IMR-90 (cell line): ENCODE results near the gene RAB38. TPM values are rescaled to one million over a fixed set of nuclear protein-coding genes. Genes with fewer than 3 reads are reported as not detected.

ENCODE experiments used
- ATAC-seq: fragments of 200-7000 bp; cut with Tn5 transposase; 2 replicates; pipeline ENCODE4 v1.9.1; 2020; ENCODE audit warnings: low read depth, mild to moderate bottlenecking, moderate library complexity
- BruUV-seq: library from RNA; stranded (reverse); fragments of 400-500 nt; replicated peaks from 2 replicates; lab custom pipeline; 2021; lab: Mats Ljungman, UMichigan
- CTCF ChIA-PET: fragments of 300-600 bp; formaldehyde crosslinking; extraction: SDS; loops from one replicate; lab custom pipeline; 2021; ENCODE audit warnings: antibody characterized with exemption; lab: Yijun Ruan, JAX
- POLR2A ChIA-PET: fragments of 300-600 bp; sonication (Branson Sonifier 250); formaldehyde crosslinking; loops from one replicate; lab custom pipeline; 2022; ENCODE audit warnings: antibody characterized with exemption; ENCODE audit not compliant: unreplicated experiment; lab: Charles Lee
- DNase-seq: peaks from one replicate; pipeline ENCODE4 v3.0.0; 2013
- H2AFZ ChIP-seq: replicated peaks from 2 replicates; pipeline ENCODE3; 2013; ENCODE audit warnings: low read length, mild to moderate bottlenecking; ENCODE audit not compliant: poor library complexity
- H2AK5ac ChIP-seq: 2 replicates; pipeline ENCODE4 v1.6.1; 2013; ENCODE audit warnings: low read depth, low read length, inconsistent platforms
- H2AK9ac ChIP-seq: replicated peaks from 2 replicates; pipeline ENCODE3; 2013; ENCODE audit warnings: mild to moderate bottlenecking, low read depth, low read length, moderate library complexity; ENCODE audit not compliant: poor library complexity
- H2BK120ac ChIP-seq: 2 replicates; pipeline ENCODE4 v1.6.1; 2013; ENCODE audit warnings: low read depth, low read length, inconsistent platforms
- H2BK15ac ChIP-seq: 3 replicates; pipeline ENCODE4 v1.6.1; 2013; ENCODE audit warnings: low read depth, low read length, inconsistent platforms
- H2BK20ac ChIP-seq: 2 replicates; pipeline ENCODE4 v1.6.1; 2013; ENCODE audit warnings: low read depth, mild to moderate bottlenecking, inconsistent platforms, low read length, moderate library complexity
- H2BK5ac ChIP-seq: 2 replicates; pipeline ENCODE4 v1.6.1; 2013; ENCODE audit warnings: mild to moderate bottlenecking, low read depth, low read length, inconsistent platforms; ENCODE audit not compliant: poor library complexity, severe bottlenecking
- H3K14ac ChIP-seq: replicated peaks from 2 replicates; pipeline ENCODE4 v1.6.1; 2013; ENCODE audit warnings: low read depth, low read length, inconsistent platforms
- H3K18ac ChIP-seq: 2 replicates; pipeline ENCODE4 v1.6.1; 2013; ENCODE audit warnings: low read depth, low read length, control low read depth
- H3K23ac ChIP-seq: 2 replicates; pipeline ENCODE4 v1.6.1; 2013; ENCODE audit warnings: low read depth, low read length, inconsistent platforms
- H3K27ac ChIP-seq: 2 replicates; pipeline ENCODE4 v1.5.1; 2013; ENCODE audit warnings: mild to moderate bottlenecking, control low read depth, low read length; ENCODE audit not compliant: insufficient read depth
- H3K27me3 ChIP-seq: 2 replicates; pipeline ENCODE4 v1.6.1; 2013; ENCODE audit warnings: low read length; ENCODE audit not compliant: control insufficient read depth, insufficient read depth
- H3K36me3 ChIP-seq: 2 replicates; pipeline ENCODE4 v1.6.1; 2013; ENCODE audit warnings: low read length, mixed read lengths; ENCODE audit not compliant: control insufficient read depth, insufficient read depth
- H3K4ac ChIP-seq: 2 replicates; pipeline ENCODE4 v1.6.1; 2013; ENCODE audit warnings: low read depth, low read length, inconsistent platforms
- H3K4me1 ChIP-seq: 2 replicates; pipeline ENCODE4 v1.6.1; 2013; ENCODE audit warnings: low read length, mixed read lengths; ENCODE audit not compliant: control insufficient read depth, insufficient read depth
- H3K4me2 ChIP-seq: 2 replicates; pipeline ENCODE4 v1.6.1; 2013; ENCODE audit warnings: low read depth, mild to moderate bottlenecking, control low read depth, low read length, moderate library complexity
- H3K4me3 ChIP-seq: 2 replicates; pipeline ENCODE4 v1.5.1; 2013; ENCODE audit warnings: low read depth, mild to moderate bottlenecking, control low read depth, low read length, moderate library complexity; ENCODE audit not compliant: insufficient read depth
- H3K56ac ChIP-seq: 2 replicates; pipeline ENCODE4 v1.6.1; 2013; ENCODE audit warnings: low read length, inconsistent platforms; ENCODE audit not compliant: insufficient read depth; ENCODE audit errors: extremely low read depth
- H3K79me1 ChIP-seq, 2 experiments: 2 replicates each; pipeline ENCODE4 v1.6.1; 2013; ENCODE audit warnings: low read length in 2 of 2, inconsistent platforms in 1 of 2, low read depth in 1 of 2
- H3K9ac ChIP-seq: 2 replicates; pipeline ENCODE4 v1.6.1; 2013; ENCODE audit warnings: low read depth, low read length, control low read depth
- H3K9me1 ChIP-seq: 2 replicates; pipeline ENCODE4 v1.6.1; 2013; ENCODE audit warnings: low read length, inconsistent platforms; ENCODE audit not compliant: insufficient read depth
- H3K9me3 ChIP-seq: 2 replicates; pipeline ENCODE4 v1.6.1; 2013; ENCODE audit warnings: low read length; ENCODE audit not compliant: control insufficient read depth, insufficient read depth
- H4K20me1 ChIP-seq: 2 replicates; pipeline ENCODE4 v1.6.1; 2013; ENCODE audit warnings: low read length, inconsistent platforms; ENCODE audit not compliant: insufficient read depth
- H4K5ac ChIP-seq: 2 replicates; pipeline ENCODE4 v1.6.1; 2013; ENCODE audit warnings: mild to moderate bottlenecking, low read depth, low read length, control low read depth
- H4K8ac ChIP-seq, 2 experiments: 2 replicates each; pipeline ENCODE4 v1.6.1; 2013; ENCODE audit warnings: low read depth in 2 of 2, low read length in 2 of 2, control low read depth in 1 of 2, inconsistent platforms in 1 of 2
- H4K91ac ChIP-seq: 2 replicates; pipeline ENCODE4 v1.6.1; 2013; ENCODE audit warnings: low read depth, low read length, inconsistent platforms; ENCODE audit not compliant: insufficient read depth
- BHLHE40 ChIP-seq: fragments of 150-350 bp; IDR thresholded peaks from 2 replicates; pipeline ENCODE4 v1.6.1; 2016; ENCODE audit warnings: mild to moderate bottlenecking, low read depth, low read length
- CEBPB ChIP-seq: IDR thresholded peaks from 2 replicates; pipeline ENCODE4 v1.6.1; 2012; ENCODE audit warnings: low read depth, low read length, improper control_type of control experiment
- MAFK ChIP-seq: IDR thresholded peaks from 2 replicates; pipeline ENCODE4 v1.6.1; 2012; ENCODE audit warnings: low read depth, low read length, improper control_type of control experiment
- MAZ ChIP-seq: IDR thresholded peaks from 2 replicates; pipeline ENCODE4 v1.6.1; 2012; ENCODE audit warnings: low read depth, mild to moderate bottlenecking, low read length, improper control_type of control experiment, moderate library complexity, borderline replicate concordance
- MXI1 ChIP-seq: IDR thresholded peaks from 2 replicates; pipeline ENCODE4 v1.6.1; 2012; ENCODE audit warnings: low read depth, mild to moderate bottlenecking, low read length, moderate library complexity, borderline replicate concordance
- POLR2A ChIP-seq: IDR thresholded peaks from 2 replicates; pipeline ENCODE4 v1.6.1; 2012; ENCODE audit warnings: mild to moderate bottlenecking, low read depth, low read length
- RAD21 ChIP-seq: IDR thresholded peaks from 2 replicates; pipeline ENCODE4 v1.6.1; 2012; ENCODE audit warnings: low read length, improper control_type of control experiment
- RFX5 ChIP-seq: IDR thresholded peaks from 2 replicates; pipeline ENCODE4 v1.8.0; 2012; ENCODE audit warnings: low read depth, mild to moderate bottlenecking, low read length, moderate library complexity
- SMC3 ChIP-seq: fragments of 150-350 bp; IDR thresholded peaks from 2 replicates; pipeline ENCODE4 v1.6.1; 2016; ENCODE audit warnings: low read depth, mild to moderate bottlenecking, antibody characterized with exemption, low read length, moderate library complexity
- WGBS, 2 experiments: methylation state at CpG; one replicate each; pipeline versions ENCODE4 v1.1.5 to v1.1.7; 2013; ENCODE audit warnings: missing lambda C conversion rate in 2 of 2; ENCODE audit not compliant: insufficient read length in 1 of 2; ENCODE audit errors: extremely low coverage in 2 of 2; 5-methylcytosine and 5-hydroxymethylcytosine counted together
- dilution Hi-C: fragments of 300-500 bp; cut with HindIII; formaldehyde crosslinking; loops from one replicate; pipeline ENCODE4 v1.14.3; 2018; ENCODE audit warnings: low sequenced_read_pairs; ENCODE audit not compliant: unreplicated experiment
- in situ Hi-C: fragments of 300-500 bp; cut with MboI; formaldehyde crosslinking; loops from 3 replicates; pipeline ENCODE4 v1.14.3; 2019; ENCODE audit warnings: low sequenced_read_pairs, inconsistent platforms, mixed read lengths
- intact Hi-C: fragments of 100-400 bp; cut with micrococcal nuclease; formaldehyde crosslinking; loops from 2 replicates; pipeline ENCODE4 v1.10.0; 2022
- polyA plus RNA-seq, 3 experiments: library from polyadenylated mRNA; depleted of rRNA; stranded (reverse); fragments of >200 nt; gene quantifications; 2 replicates each; pipeline ENCODE4 v1.2.3, GENCODE V29; 2012; ENCODE audit warnings: low replicate concordance in 1 of 3
- total RNA-seq: library from RNA; depleted of rRNA; stranded (reverse); fragments of >200 nt; gene quantifications from 2 replicates; pipeline ENCODE4 v1.2.3, GENCODE V29; 2012
- TF ChIP-seq, protein P1 (sequence below): conservative IDR thresholded peaks from 2 replicates; pipeline ENCODE4 v1.5.1; 2012; ENCODE audit warnings: mild to moderate bottlenecking, low read depth, low read length, improper control_type of control experiment

RAB38 gene
- total and polyA plus RNA-seq, 2 of the 4 experiments (the other 2 are of a cell fraction): 5.0 to 6.5 TPM

DNA sequence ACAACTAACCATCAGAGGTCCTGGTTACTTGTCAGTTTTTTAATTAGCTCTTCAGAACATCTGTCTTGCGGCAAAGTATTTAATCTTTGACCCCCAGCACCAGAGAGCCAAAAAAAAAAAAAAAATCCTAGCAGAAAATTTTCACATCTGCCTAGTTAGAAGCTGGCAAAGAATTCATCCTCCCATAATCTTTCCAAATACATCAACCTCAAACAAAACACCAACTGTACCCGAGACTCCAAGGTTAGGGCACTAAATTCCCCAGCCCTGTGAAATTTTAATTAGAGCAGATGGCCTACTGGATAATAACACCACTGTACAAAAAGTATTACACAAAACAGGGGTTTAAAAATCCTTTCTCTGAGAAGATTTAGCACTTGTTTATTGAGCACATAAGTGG lies 55.7 kb downstream of the RAB38 start:
- Histone ChIP-seq H4K91ac (no peak overlapping the region), H3K18ac (no peak overlapping the region), H2AFZ (no peak overlapping the region), H3K4me1 (no peaks in the 10 kb centered on the region), H4K20me1 (no peaks in the 10 kb centered on the region), H3K23ac (no peak overlapping the region), H3K14ac (no peak overlapping the region), H2BK120ac (no peak overlapping the region), H3K79me1 (no peaks in the 10 kb centered on the region), H3K27me3 (no peaks in the 10 kb centered on the region), H3K9me3 (no peaks in the 10 kb centered on the region), H3K4me2 (no peak overlapping the region), H2BK20ac (no peak overlapping the region), H4K5ac (no peak overlapping the region), H3K56ac (no peak overlapping the region), H2AK9ac (no peak overlapping the region), H2BK15ac (no peak overlapping the region), H3K36me3 (no peaks in the 10 kb centered on the region), H3K27ac (no peak overlapping the region), H3K4me3 (no peak overlapping the region), H4K8ac (no peak overlapping the region), H3K9me1 (no peaks in the 10 kb centered on the region; the same call in 1 of the 2 replicates), H3K4ac (no peak overlapping the region), H2BK5ac (no peak overlapping the region), H3K9ac (no peak overlapping the region), H2AK5ac (no peak overlapping the region)
- in situ Hi-C loops (no loop called here), intact Hi-C loops (no loop called here), dilution Hi-C loops (no loop called here)
- TF ChIP-seq, protein P1, sequence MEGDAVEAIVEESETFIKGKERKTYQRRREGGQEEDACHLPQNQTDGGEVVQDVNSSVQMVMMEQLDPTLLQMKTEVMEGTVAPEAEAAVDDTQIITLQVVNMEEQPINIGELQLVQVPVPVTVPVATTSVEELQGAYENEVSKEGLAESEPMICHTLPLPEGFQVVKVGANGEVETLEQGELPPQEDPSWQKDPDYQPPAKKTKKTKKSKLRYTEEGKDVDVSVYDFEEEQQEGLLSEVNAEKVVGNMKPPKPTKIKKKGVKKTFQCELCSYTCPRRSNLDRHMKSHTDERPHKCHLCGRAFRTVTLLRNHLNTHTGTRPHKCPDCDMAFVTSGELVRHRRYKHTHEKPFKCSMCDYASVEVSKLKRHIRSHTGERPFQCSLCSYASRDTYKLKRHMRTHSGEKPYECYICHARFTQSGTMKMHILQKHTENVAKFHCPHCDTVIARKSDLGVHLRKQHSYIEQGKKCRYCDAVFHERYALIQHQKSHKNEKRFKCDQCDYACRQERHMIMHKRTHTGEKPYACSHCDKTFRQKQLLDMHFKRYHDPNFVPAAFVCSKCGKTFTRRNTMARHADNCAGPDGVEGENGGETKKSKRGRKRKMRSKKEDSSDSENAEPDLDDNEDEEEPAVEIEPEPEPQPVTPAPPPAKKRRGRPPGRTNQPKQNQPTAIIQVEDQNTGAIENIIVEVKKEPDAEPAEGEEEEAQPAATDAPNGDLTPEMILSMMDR: no peak
- no peak for TF ChIP-seq RFX5
- no peak for TF ChIP-seq BHLHE40
- TF ChIP-seq SMC3: no peak
- TF ChIP-seq MAFK: no peak
- TF ChIP-seq CEBPB: no peak
- TF ChIP-seq POLR2A: no peak
- no peak for TF ChIP-seq RAD21
- TF ChIP-seq MAZ: no peak
- TF ChIP-seq MXI1: no peak
- BruUV-seq: no TSS peak
- no peak for ATAC-seq
- no CpG with 5 or more reads among the region's 2 CpGs for WGBS, 2 experiments
- no peak for DNase-seq
- POLR2A ChIA-PET: no interaction called here
- CTCF ChIA-PET: interaction anchor here (0.6 kb wide), 2 partner anchors 242 to 433 kb away, joined by 3 read pairs; no protein-coding TSS in a partner anchor
